Choroid plexus epithelial cell (primary cell): ENCODE data around the gene FAM120C.

ENCODE experiments used
- DNase-seq: peaks from one replicate; pipeline ENCODE4 v3.0.0-alpha.2; 2010; ENCODE audit warnings: low read depth
- H3K4me3 ChIP-seq: 2 replicates; pipeline ENCODE4 v1.5.1; 2011; ENCODE audit warnings: low read depth, mild to moderate bottlenecking, control low read depth, low read length, moderate library complexity
- TF ChIP-seq, protein P1 (sequence below): conservative IDR thresholded peaks from 2 replicates; pipeline ENCODE4 v1.5.1; 2011; ENCODE audit warnings: low read depth, mild to moderate bottlenecking, control low read depth, inconsistent platforms, low read length, moderate library complexity

The FAM120C gene

DNA sequence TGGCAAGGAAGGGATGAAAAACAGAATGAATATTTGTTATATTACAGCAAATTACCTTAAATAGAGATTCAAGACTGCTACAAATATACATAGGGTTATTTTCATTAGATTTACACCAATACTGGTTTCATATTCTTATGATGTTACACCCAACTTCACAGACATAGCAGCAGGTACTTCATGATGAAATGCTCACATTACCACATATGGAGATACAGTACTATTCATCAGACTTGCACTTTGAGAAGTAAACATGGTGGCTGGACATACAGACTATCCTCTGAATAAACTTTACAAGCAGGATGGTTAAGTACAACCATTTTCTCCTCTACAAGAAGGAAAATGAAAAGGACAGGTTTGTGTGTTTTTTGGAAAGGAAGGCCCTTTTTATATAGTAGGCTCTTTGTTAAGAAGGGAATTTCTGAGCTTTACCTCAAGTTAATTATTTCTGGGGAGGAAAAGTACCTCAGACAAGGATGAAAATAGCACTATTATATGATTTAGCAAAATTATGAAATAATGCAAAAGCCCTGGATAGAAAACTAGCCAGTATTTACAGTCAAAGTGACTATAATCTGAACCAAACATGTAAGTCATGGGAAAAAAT is 12.0 kb upstream of the FAM120C start:
- no peak for DNase-seq
- H3K4me3 ChIP-seq: no peak overlapping the region
- TF ChIP-seq, protein P1, sequence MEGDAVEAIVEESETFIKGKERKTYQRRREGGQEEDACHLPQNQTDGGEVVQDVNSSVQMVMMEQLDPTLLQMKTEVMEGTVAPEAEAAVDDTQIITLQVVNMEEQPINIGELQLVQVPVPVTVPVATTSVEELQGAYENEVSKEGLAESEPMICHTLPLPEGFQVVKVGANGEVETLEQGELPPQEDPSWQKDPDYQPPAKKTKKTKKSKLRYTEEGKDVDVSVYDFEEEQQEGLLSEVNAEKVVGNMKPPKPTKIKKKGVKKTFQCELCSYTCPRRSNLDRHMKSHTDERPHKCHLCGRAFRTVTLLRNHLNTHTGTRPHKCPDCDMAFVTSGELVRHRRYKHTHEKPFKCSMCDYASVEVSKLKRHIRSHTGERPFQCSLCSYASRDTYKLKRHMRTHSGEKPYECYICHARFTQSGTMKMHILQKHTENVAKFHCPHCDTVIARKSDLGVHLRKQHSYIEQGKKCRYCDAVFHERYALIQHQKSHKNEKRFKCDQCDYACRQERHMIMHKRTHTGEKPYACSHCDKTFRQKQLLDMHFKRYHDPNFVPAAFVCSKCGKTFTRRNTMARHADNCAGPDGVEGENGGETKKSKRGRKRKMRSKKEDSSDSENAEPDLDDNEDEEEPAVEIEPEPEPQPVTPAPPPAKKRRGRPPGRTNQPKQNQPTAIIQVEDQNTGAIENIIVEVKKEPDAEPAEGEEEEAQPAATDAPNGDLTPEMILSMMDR: no peak

DNA sequence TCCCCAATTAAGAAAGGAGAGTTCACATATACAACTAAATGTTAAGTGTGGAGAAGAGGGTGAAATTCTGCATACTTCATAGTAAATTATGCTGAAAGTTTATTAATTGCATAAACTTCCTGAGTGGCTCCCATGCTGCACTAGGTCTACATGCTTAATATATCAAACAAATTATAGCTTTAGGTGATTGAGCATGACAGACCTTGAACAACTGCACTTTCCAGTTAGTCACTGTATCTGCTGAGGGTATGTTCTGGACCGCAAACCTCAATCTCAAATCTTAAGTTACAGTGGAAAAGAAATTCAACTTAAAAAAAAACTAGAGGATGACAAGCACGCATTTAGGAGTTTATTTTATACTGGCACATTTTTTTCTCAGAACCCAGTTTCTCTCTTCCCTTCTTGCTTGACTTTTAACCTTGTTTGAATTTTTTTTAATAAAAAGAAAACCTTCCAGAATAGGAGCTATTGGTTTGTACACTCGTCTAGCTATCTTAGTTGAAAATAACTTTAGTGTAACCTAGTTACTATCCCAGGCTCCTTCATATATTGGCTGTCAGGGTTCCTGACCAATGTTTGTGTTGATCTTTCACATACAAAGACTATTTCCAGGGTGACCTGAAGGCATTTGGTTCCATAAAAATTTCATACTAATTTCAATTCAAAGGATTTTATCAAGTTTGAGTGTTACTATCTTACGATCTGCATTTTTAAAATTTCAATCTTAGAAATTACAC is 10.2 kb upstream of the FAM120C start:
- no peak for DNase-seq
- no peak overlapping the region for H3K4me3 ChIP-seq
- TF ChIP-seq, protein P1: no peak

DNA sequence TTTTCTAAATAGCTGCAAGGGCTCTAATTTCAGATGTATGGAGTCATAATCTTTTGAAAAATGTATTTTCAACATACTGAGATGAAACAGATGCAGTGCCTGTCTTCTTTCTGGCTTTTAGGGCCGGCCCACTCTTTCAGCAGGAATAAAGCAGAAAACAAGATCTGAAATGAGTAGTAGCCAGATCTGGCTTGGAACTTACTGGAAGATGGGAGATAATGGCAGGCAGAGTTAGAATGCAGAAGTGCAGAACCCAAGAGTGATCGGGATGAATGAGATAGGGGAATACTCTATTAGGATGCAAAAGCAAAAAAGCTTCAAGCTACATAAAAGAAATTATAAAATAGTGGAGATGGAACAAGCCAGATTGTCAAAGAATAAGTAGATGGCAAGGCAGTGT is 1.4 kb upstream of the FAM120C start:
- no peak overlapping the region for H3K4me3 ChIP-seq
- no peak for DNase-seq
- TF ChIP-seq, protein P1: no peak

DNA sequence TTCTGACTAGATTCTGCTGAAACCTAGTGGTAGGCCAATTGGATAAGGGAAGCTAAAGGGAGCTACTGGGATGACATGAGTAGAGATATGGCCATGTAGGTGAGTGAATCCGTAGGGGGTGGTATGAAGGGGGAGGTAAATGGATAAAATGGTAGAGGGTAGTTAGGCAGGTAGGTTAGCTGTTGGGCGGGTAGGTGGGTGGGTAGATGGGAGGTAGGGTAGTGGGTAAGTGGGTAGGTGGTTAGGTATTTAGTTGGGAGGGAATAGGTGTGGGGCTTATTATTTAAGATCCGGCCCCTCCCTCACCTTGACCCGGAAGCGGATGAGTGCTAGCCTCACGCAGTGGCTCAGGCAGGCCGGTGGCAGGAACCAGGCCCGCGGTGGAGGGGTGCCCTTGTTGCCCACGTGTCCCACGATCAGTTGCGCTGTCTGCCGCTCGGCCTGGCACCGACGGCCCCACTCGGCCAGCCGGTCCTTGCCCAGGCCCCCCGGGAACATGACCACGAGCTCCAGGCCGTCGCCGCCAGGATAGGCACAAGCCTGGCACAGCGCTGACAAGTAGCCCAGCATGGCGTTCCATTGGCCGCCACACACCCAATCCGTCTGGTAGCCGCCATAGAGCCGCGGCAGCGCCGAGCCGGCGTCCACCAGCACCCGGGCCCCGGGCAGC is 725 bp downstream of the FAM120C start:
- peak; percentile 26 for DNase-seq
- H3K4me3 ChIP-seq: peak overlapping the region; percentile 70
- TF ChIP-seq, protein P1: no peak

DNA sequence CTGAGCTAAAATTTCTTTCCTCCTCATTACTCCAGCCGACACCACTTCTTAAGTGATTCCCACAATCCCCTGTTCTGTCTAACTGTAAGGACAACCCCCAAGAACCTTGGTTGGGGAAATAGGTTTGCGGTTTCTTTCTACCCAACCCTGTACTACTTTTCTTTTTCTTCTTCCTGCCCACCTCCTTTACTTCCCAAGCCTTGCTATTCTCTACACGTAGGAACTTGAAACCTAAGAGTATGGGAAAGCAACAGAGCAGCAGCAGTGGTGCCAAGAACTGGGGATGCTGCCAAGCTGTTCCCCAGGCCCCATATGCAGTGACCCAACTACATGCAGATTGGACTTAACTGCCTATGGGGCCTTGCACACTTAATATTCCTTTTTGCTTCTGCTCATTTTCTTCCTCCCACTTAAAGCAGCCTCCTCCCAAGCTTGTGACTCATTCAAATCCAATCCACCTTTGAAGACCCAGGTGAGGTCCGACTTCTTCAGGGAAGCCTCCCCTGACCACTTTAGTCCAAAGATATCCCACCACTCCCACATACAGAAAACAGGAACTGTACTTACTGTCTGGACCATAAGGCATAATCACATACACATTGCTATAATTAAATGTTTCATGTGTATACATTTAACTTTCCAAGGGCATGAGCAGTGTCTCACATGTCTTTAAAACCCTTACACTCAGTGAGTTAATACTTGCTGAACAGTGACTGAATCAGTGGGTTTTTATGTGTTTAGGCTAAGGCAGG is 1.7 kb downstream of the FAM120C start:
- peak; percentile 35 for DNase-seq
- peak overlapping the region; percentile 70 for H3K4me3 ChIP-seq
- TF ChIP-seq, protein P1: no peak

DNA sequence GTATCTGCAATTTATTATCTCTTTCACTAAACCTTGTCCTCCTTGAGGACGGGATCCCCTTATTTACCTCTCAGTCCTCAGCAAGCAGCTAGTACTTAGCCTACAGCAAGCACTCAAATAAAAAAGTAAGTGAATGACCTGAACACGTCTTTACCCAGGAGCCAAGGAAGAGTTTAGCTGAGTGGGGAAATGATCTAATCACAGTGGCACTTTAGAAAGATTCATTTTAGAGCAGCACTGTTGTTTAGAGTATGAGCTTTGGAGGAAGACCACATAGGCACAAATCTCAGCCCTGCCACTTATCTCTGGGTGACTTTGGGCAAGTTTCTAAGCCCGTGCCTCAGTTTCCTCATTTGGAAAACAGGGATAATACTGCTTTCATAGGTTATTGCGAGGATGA is 2.7 kb downstream of the FAM120C start:
- H3K4me3 ChIP-seq: peak overlapping the region; percentile 30
- TF ChIP-seq, protein P1: no peak
- peak; percentile 44 for DNase-seq
